Loucy (cell line): Measurements from ENCODE around the gene RRP1.

Source experiments
- H2AFZ ChIP-seq: fragments of 200-600 bp; sonication (generic); 2 replicates; pipeline ENCODE4 v1.6.0; 2016; ENCODE audit warnings: antibody characterized with exemption, mild to moderate bottlenecking, low read length, moderate library complexity
- H3F3A ChIP-seq: fragments of 200-600 bp; 2 replicates; pipeline ENCODE4 v1.6.0; 2016; ENCODE audit warnings: antibody characterized with exemption, low read depth, mild to moderate bottlenecking
- H3K27me3 ChIP-seq: fragments of 200-600 bp; sonication (generic); 2 replicates; pipeline ENCODE4 v1.6.1; 2014; ENCODE audit warnings: low read length, mild to moderate bottlenecking; ENCODE audit not compliant: insufficient read depth, poor library complexity, severe bottlenecking
- H3K36me3 ChIP-seq: fragments of 200-600 bp; sonication (generic); 2 replicates; pipeline ENCODE4 v1.6.1; 2016; ENCODE audit warnings: low read length; ENCODE audit not compliant: insufficient read depth
- H3K4me1 ChIP-seq: fragments of 200-600 bp; sonication (generic); 2 replicates; pipeline ENCODE4 v1.5.1; 2014; ENCODE audit warnings: low read length, mild to moderate bottlenecking; ENCODE audit not compliant: insufficient read depth, poor library complexity, severe bottlenecking
- H3K4me2 ChIP-seq: fragments of 200-600 bp; sonication (generic); 2 replicates; pipeline ENCODE4 v1.6.0; 2014; ENCODE audit warnings: antibody characterized with exemption, low read length, low read depth, mild to moderate bottlenecking; ENCODE audit not compliant: poor library complexity, severe bottlenecking
- H3K4me3 ChIP-seq: fragments of 200-600 bp; sonication (generic); 2 replicates; pipeline ENCODE4 v1.5.1; 2014; ENCODE audit warnings: low read length, mild to moderate bottlenecking, mixed read lengths; ENCODE audit not compliant: poor library complexity, severe bottlenecking
- H3K79me2 ChIP-seq: fragments of 200-600 bp; sonication (generic); 2 replicates; pipeline ENCODE4 v1.6.1; 2014; ENCODE audit warnings: low read length; ENCODE audit not compliant: insufficient read depth
- H3K9ac ChIP-seq: fragments of 200-600 bp; sonication (generic); 2 replicates; pipeline ENCODE4 v1.6.0; 2014; ENCODE audit warnings: mild to moderate bottlenecking, low read depth, low read length, moderate library complexity; ENCODE audit not compliant: poor library complexity, severe bottlenecking
- H3K9me2 ChIP-seq: fragments of 200-600 bp; sonication (generic); replicated peaks from 2 replicates; pipeline ENCODE4 v1.6.1; 2016; ENCODE audit warnings: low read depth, low read length, mixed read lengths
- H3K9me3 ChIP-seq: fragments of 200-600 bp; sonication (generic); 2 replicates; pipeline ENCODE4 v1.6.1; 2014; ENCODE audit warnings: mild to moderate bottlenecking, antibody characterized with exemption, low read length, low read depth; ENCODE audit not compliant: insufficient read depth
- H4K20me1 ChIP-seq: fragments of 200-600 bp; sonication (generic); 2 replicates; pipeline ENCODE4 v1.6.0; 2014; ENCODE audit warnings: antibody characterized with exemption, low read length, mild to moderate bottlenecking; ENCODE audit not compliant: insufficient read depth, poor library complexity, severe bottlenecking
- EZH2phosphoT487 ChIP-seq: fragments of 200-600 bp; IDR thresholded peaks from 2 replicates; pipeline ENCODE4 v1.6.1; 2018; ENCODE audit warnings: antibody characterized with exemption, mild to moderate bottlenecking, moderate library complexity, borderline replicate concordance
- TF ChIP-seq, protein P1 (sequence below): fragments of 200-600 bp; sonication (generic); conservative IDR thresholded peaks from 2 replicates; pipeline ENCODE4 v1.5.1; 2014; ENCODE audit warnings: mild to moderate bottlenecking, antibody characterized with exemption, low read length

The RRP1 gene

DNA sequence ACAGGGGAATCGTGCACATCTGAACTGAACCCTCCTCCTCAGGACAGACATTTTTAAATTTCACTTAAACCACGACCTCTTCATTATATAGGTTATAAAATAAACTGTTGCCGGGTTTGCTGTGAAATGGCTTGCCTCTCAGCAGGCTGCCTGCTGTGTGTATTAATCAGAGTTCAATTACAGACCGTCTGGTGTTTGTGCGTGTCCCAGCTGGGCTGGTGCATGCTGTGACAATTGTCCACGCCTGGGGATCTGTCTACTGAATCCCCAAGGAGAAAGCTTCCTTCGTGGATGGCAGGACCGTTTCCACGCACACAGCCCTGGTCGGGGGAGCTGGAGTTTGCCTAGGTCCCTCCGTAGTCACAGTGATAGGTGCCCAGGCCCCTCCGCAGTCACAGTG is 62.2 kb downstream of the RRP1 start:
- no peak for TF ChIP-seq EZH2phosphoT487
- TF ChIP-seq, protein P1, sequence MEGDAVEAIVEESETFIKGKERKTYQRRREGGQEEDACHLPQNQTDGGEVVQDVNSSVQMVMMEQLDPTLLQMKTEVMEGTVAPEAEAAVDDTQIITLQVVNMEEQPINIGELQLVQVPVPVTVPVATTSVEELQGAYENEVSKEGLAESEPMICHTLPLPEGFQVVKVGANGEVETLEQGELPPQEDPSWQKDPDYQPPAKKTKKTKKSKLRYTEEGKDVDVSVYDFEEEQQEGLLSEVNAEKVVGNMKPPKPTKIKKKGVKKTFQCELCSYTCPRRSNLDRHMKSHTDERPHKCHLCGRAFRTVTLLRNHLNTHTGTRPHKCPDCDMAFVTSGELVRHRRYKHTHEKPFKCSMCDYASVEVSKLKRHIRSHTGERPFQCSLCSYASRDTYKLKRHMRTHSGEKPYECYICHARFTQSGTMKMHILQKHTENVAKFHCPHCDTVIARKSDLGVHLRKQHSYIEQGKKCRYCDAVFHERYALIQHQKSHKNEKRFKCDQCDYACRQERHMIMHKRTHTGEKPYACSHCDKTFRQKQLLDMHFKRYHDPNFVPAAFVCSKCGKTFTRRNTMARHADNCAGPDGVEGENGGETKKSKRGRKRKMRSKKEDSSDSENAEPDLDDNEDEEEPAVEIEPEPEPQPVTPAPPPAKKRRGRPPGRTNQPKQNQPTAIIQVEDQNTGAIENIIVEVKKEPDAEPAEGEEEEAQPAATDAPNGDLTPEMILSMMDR = no peak
- H3K9ac ChIP-seq = no peak overlapping the region
- no peak overlapping the region for H3K4me3 ChIP-seq
- H3K9me3 ChIP-seq = no peaks in the 10 kb centered on the region; the same call in 1 of the 2 replicates
- no peak overlapping the region for H3K4me2 ChIP-seq
- no peak overlapping the region for H2AFZ ChIP-seq
- H4K20me1 ChIP-seq = no peaks in the 10 kb centered on the region
- H3K4me1 ChIP-seq = peaks cover 5% of the 10 kb centered on the region
- H3K79me2 ChIP-seq = no peaks in the 10 kb centered on the region
- no peaks in the 10 kb centered on the region for H3K27me3 ChIP-seq
- H3F3A ChIP-seq = no peaks in the 10 kb centered on the region
- no peaks in the 10 kb centered on the region for H3K9me2 ChIP-seq
- no peaks in the 10 kb centered on the region for H3K36me3 ChIP-seq

DNA sequence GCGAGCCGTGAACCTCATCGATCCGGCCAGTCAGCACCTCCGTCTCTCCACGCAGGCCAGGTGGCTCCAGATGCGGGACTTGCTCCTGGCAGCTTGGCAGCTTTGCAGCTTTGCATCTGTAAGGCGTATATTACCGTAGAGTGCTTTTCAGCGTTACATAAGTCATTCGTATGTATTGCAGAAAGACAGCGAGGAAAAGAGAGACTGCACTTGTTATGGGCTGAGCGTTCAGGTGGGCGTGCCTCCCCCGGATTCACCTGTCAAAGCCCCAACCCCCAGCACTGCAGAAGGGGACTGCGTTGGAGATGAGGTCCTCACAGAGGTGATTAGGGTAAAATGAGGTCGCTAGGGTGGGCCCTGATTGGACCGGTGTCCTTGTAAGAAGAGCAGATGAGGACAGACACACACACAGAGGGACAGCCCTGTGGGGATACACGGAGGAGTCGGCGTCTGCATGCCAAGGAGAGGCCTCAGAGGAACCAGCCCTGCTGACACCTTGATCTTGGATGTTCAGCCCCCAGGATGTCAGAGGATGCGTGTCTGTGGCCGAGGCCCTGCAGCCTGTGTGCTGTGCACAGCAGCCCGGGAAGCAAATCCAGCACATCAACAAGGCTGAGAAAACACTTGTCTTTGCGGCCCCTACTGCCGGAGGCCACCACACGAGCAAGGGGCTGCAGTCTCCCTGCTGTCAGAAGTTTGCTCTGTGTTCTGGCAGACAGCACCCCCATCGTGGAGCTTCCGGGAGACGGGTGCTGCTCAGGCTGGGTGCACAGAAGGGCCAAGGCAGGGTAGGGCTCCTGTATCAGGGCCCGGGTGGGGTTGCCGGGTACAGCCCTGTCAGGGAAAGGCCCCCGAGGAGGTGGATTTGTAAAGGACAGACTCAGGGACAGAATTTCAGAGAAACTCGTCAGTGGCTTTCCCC is 64.7 kb downstream of the RRP1 start:
- H3K9me3 ChIP-seq = no peaks in the 10 kb centered on the region; the same call in 1 of the 2 replicates
- H3K27me3 ChIP-seq = no peaks in the 10 kb centered on the region
- no peaks in the 10 kb centered on the region for H3K79me2 ChIP-seq
- no peak for TF ChIP-seq EZH2phosphoT487
- TF ChIP-seq, protein P1 = no peak
- no peaks in the 10 kb centered on the region for H3K9me2 ChIP-seq
- no peak overlapping the region for H3K4me3 ChIP-seq
- peaks cover 5% of the 10 kb centered on the region for H3K4me1 ChIP-seq
- H3K36me3 ChIP-seq = no peaks in the 10 kb centered on the region
- no peak overlapping the region for H3K9ac ChIP-seq
- no peak overlapping the region for H2AFZ ChIP-seq
- H4K20me1 ChIP-seq = no peaks in the 10 kb centered on the region
- H3F3A ChIP-seq = no peaks in the 10 kb centered on the region
- no peak overlapping the region for H3K4me2 ChIP-seq
